CD4-positive, alpha-beta T cell treated with Interleukin-17A for 4 hours (primary cell): ENCODE measurements around the gene FKBP15.
A peak's percentile ranks its signal among the peaks of the same experiment; 100 is the strongest.
"Not testable (repeated sequence)": the region's sequence is repeated elsewhere in the genome, so short reads cannot be mapped to it uniquely, and the experiment has no call there.

ENCODE experiments used
- DNase-seq: peaks from one replicate; pipeline ENCODE4 v3.0.0-alpha.2; 2020; ENCODE audit warnings: mixed read lengths

FKBP15 gene, protein sequence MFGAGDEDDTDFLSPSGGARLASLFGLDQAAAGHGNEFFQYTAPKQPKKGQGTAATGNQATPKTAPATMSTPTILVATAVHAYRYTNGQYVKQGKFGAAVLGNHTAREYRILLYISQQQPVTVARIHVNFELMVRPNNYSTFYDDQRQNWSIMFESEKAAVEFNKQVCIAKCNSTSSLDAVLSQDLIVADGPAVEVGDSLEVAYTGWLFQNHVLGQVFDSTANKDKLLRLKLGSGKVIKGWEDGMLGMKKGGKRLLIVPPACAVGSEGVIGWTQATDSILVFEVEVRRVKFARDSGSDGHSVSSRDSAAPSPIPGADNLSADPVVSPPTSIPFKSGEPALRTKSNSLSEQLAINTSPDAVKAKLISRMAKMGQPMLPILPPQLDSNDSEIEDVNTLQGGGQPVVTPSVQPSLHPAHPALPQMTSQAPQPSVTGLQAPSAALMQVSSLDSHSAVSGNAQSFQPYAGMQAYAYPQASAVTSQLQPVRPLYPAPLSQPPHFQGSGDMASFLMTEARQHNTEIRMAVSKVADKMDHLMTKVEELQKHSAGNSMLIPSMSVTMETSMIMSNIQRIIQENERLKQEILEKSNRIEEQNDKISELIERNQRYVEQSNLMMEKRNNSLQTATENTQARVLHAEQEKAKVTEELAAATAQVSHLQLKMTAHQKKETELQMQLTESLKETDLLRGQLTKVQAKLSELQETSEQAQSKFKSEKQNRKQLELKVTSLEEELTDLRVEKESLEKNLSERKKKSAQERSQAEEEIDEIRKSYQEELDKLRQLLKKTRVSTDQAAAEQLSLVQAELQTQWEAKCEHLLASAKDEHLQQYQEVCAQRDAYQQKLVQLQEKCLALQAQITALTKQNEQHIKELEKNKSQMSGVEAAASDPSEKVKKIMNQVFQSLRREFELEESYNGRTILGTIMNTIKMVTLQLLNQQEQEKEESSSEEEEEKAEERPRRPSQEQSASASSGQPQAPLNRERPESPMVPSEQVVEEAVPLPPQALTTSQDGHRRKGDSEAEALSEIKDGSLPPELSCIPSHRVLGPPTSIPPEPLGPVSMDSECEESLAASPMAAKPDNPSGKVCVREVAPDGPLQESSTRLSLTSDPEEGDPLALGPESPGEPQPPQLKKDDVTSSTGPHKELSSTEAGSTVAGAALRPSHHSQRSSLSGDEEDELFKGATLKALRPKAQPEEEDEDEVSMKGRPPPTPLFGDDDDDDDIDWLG

DNA sequence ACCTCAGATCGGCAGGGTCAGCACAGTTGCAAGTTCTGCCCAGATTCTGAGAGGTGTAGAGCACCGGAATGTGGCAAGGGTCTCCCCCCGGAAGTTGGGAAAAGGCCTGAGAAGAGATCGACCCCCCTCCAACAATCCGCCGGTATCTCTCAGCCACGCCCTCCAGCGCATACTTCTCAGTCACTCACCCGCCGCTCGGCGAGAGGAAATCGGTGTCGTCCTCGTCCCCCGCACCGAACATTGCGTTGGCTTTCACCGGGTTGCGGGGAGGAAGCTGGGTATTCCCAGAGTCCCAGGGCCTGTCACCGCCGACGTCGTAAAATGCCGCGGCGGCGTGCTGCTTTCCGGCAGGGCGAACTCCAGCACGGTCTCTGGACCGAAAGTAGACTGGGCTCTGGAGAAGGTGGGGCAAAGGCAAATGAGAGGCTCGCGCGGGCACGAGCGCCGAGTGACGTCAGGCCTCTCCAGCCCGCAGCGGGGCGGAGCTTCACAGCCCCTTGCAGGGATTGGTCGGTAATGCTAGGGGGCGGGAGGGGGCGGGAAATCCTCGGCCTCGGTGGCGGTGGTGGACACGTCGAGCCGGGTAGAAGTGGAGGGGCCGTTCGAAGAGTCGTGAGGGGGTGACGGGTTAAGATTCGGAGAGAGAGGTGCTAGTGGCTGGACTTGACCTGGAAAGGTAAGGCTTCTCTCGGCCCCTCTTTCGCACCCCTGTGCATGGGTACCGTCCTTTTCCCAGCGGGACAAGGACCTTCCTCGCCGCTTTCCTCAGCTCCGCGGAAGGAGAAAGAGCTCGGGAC, at the start of gene FKBP15, which contains the start of gene SLC31A1:
Gene FKBP15 (minus strand): TSS at position 275 of the 797 bp plus-strand sequence. CDS start 34 bp downstream, at position 241.
Gene SLC31A1 (plus strand): TSS at position 542 of the 797 bp plus-strand sequence. CDS start 34,605 bp downstream, outside the sequence.
- DNase-seq: peak; percentile 98

- no peak for DNase-seq
Observed at GRCh38 chr9:113269871-113270270, 48.8 kb upstream of the FKBP15 start.

DNA sequence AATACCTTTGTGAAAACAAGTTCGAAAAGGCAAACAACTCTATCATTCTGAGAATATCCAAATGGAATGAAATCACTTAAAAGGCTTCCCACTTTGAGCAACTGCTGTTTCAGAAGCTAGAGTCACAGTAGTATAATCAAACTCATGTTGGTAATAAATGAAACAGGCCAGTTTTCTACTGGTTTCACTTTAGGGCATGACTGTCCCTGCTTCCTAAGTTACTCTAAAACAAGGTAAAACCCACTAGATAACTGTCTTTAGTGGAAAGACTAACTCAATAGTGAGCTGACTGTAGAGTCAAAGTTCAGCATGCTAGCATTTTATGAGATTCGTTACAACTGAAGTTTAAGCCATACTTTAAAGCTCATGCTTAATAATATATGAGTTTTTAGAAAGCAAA, 48.3 kb upstream of the FKBP15 start:
- no peak for DNase-seq

- DNase-seq: no peak
Observed at GRCh38 chr9:113267911-113268566, 47.0 kb upstream of the FKBP15 start.

GRCh38 chr9:113266174-113266573, 45.1 kb upstream of the FKBP15 start:
- DNase-seq: no peak

DNA sequence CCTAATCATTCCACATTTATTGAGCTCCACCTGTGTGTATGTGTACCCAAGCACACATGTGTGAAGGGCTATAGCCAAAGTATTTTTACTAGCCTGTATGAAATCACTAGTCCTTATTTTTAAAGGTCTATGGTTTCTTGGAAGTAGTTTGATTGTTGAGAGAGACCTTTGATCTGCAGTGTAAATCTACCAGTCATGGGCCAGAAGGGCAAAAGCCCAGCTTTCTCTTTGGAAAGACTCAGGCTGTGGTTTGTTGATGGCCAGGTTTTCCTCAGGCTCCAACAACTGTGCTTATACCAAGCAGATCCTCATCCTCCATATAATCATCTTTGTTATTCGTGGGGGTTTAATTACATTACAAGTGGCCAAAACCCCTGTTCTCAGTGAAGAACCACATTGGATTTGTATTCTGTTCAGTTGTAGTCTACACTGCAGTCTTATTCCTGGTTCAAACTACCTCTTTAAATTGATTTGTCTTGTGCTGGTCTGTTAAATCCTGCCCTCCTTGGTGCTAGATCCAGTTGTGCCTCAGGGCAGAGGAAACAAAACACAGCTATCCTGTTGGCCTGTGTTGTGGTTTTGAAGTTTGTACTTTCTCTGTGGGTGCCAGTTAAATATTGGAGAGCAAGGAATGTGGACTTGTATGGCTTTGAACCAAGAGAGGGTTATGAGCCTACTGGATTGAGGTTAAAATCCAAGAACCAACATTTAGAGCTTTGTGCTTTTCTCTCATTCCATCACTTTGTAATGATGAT, 41.0 kb upstream of the FKBP15 start:
- DNase-seq: no peak

DNA sequence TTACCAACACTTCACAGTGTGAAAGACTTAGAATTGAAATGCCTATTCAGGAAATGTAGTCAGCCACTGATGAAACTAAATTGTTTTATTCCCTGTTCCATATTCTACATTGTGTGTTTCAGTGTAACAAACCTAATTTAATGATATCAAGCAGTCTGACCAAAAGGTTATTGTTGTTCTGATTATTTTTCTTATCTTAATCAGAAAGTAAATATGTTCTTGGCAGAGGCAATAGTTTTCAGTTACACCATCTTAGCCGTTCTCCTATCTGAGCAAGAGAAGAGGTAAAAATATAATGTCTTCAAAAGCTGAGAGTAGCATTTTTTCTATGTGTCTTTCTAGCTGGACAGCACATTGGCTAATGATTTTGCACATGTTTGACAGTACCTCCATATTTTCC, 37.2 kb upstream of the FKBP15 start:
- DNase-seq: no peak

GRCh38 chr9:113257863-113258262, 36.8 kb upstream of the FKBP15 start:
- no peak for DNase-seq

- DNase-seq: no peak
Observed at GRCh38 chr9:113255438-113255837, 34.4 kb upstream of the FKBP15 start.

DNA sequence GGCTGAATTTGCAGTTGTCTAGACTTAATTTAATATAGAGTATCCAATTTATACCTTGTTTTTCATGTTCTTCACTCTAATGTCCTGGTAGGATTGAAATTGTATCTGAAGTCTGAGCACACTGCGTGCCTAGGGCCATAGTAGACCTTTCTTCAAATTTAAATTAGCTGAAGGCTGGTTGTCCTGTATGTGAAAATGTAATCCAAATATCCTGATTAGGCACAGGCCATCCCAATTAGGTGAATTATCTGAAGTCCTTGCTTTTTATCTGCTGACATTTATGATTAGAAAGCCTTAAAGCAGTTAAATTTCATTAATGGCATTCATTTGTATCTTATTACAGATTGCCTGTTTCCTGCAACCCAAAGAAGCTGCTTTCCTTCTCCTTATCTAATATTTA, 33.9 kb upstream of the FKBP15 start:
- DNase-seq: no peak

GRCh38 chr9:113250807-113251206, 29.7 kb upstream of the FKBP15 start:
- no peak for DNase-seq

DNA sequence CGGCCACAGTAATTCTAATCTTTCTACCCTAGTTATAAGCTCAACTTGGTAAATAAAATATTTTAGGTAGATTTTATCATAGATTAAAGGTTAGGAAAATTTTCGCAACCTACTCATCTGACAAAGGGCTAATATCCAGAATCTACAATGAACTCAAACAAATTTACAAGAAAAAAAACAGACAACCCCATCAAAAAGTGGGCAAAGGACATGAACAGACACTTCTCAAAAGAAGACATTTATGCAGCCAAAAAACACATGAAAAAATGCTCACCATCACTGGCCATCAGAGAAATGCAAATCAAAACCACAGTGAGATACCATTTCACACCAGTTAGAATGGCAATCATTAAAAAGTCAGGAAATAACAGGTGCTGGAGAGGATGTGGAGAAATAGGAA, 28.6 kb upstream of the FKBP15 start:
- not testable (repeated sequence) for DNase-seq

DNA sequence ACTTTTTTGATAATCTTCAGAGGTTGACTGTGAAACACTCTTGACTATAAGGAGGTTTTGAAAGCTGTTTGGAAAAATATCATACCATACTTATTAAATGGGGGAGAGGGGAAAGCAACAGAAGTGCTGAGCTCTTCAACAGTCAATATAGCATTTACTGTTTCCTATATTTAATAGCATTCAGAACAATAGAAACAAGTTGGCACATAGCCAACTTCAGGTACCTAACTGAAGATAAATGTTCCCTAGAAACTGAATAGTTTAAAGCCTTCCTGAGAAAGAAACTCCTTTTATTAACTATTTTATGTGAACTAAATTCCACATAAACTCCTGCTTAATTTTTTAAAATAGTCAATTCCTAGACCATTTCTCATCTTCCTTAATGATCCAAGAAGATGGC, 26.6 kb upstream of the FKBP15 start:
- no peak for DNase-seq

- DNase-seq: no peak
Observed at GRCh38 chr9:113246928-113247327, 25.9 kb upstream of the FKBP15 start.

DNA sequence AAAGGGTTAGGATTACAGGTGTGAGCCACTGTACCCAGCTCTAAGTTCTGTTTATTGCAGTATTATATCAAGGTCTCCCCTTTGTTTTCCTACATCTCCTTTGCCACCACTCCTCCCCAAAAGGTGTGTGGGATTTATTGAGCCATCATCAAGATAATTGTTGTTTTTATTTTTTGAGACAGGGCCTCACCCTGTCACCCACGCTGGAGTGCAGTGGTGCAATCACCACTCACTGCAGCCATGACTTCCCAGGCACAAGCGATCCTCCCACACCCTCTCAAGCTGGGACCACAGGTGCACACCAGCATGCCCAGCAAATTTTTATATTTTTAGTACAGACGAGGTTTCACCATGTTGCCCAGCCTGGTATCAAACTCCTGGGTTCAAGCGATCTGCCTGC, 24.8 kb upstream of the FKBP15 start:
- DNase-seq: no peak

DNA sequence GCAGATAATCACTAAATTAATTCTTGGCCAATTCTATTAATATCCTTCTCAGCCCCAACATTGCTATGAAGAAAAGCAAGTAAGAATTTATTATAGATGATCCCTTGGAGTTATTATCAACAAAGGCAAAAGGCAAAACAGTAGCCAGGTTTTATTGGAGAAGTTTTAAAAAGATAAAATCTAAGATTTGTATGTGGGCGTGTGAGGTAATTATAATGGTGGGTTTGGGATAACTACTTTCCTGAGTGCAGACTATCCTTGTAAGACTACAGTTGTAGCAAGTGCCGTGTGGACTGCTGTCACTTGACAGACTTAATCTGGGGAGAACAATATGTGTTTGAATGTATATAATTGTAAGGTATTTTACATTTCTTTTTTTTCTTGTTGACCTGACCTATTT, 23.5 kb upstream of the FKBP15 start:
- no peak for DNase-seq

GRCh38 chr9:113241161-113241560, 20.1 kb upstream of the FKBP15 start:
- DNase-seq: no peak

DNA sequence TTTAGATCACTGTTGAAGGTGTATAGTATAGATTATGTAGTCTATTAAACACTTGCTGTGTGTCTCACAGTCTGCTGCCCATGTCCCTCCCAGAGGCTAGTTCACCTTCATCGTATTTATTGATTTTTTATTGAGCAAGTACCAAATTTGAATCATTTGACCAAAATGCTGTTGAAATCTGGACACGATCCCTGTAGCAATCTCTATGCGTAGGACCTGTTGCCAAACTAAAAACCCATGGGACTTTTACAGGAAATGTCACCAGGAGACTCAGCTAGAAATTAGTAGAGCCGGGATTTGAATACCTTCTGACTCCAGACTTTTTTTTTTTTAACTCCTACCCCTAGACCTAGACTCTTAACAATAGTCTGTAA, 17.8 kb upstream of the FKBP15 start:
- no peak for DNase-seq

DNA sequence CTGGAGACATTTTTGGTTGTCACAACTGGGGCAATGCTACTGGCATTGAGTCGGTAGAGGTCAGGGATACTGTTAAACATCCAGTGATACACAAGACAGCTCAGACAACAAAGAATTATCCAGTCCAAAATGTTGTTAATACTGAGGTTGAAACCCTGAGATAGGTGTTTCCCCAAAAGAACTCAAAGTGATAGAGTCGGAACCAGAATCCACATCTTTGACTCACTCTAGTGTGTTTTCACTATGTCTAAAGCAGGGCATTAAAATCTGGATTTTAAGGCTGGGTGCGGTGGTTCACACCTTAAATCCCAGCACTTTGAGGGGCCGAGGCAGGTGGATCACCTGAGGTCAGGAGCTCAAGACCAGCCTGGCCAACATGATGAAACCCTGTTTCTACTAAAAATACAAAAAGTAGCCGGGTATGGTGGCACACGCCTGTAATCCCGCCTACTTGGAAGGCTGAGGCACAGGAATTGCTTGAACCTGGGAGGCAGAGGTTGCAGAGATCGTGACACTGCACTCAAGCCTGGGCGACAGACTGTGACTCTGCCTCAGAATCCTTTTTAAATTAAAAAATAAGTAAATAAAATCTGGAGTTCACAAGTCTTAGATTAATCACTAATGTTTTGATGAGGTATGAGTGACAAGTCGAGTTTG, 17.3 kb upstream of the FKBP15 start:
- no peak for DNase-seq

- no peak for DNase-seq
Observed at GRCh38 chr9:113237026-113237425, 15.9 kb upstream of the FKBP15 start.
